Gastroesophageal sphincter (tissue), 3 donors: Measurements from ENCODE around the gene ZNRF3.

ENCODE experiments used
- CTCF ChIP-seq, 4 experiments: fragments of 200-600 bp in 2 of 4; fragments of 450-650 bp in 2 of 4; sonication (generic) in 1 of 4; IDR thresholded peaks; one replicate each; pipeline ENCODE4 v1.5.1; 2017 to 2019; ENCODE audit warnings: antibody characterized with exemption in 4 of 4, mild to moderate bottlenecking in 2 of 4, moderate library complexity in 2 of 4
- EP300 ChIP-seq: sonication (generic); formaldehyde crosslinking; IDR thresholded peaks from one replicate; pipeline ENCODE4 v1.6.1; 2017; ENCODE audit warnings: antibody characterized with exemption, mild to moderate bottlenecking
- POLR2A ChIP-seq, 2 donors: fragments of 450-650 bp; IDR thresholded peaks; one replicate each; pipeline ENCODE4 v1.6.1; 2017; ENCODE audit warnings: antibody characterized with exemption in 2 of 2, mild to moderate bottlenecking in 2 of 2, moderate library complexity in 1 of 2
- POLR2AphosphoS5 ChIP-seq: sonication (generic); formaldehyde crosslinking; IDR thresholded peaks from one replicate; pipeline ENCODE4 v1.6.1; 2017; ENCODE audit warnings: antibody characterized with exemption

GRCh38 chr22:28995551-28995950, 112.2 kb downstream of the ZNRF3 start:
- TF ChIP-seq CTCF (IDR thresholded peaks at IDR 0.05) (no peak), POLR2AphosphoS5 (no peak), EP300 (no peak), POLR2A (IDR thresholded peaks at IDR 0.05) (no peak)
